ENCODE results near the gene LMF1.
"Not testable (repeated sequence)": the region's sequence is repeated elsewhere in the genome, so short reads cannot be mapped to it uniquely, and the experiment has no call there.

Gene LMF1

GRCh38 chr16:950733-951573, 19.8 kb downstream of the LMF1 start:
- DNase-seq (ENCODE audit: low read depth, low spot score): not testable (repeated sequence)

DNA sequence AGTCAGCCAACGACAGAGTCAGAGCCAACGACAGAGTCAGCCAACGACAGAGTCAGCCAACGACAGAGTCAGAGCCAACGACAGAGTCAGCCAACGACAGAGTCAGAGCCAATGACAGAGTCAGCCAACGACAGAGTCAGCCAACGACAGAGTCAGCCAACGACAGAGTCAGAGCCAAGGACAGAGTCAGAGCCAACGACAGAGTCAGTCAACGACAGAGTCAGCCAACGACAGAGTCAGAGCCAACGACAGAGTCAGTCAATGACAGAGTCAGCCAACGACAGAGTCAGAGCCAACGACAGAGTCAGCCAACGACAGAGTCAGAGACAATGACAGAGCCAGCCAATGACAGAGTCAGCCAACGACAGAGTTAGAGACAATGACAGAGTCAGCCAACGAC, 22.0 kb downstream of the LMF1 start:
- DNase-seq (ENCODE audit: low read depth, low spot score): not testable (repeated sequence)

- DNase-seq (ENCODE audit: low read depth, low spot score): not testable (repeated sequence)
Measured at GRCh38 chr16:947922-948303, 22.9 kb downstream of the LMF1 start.

GRCh38 chr16:947255-947921, 23.4 kb downstream of the LMF1 start:
- DNase-seq (ENCODE audit: low read depth, low spot score): no peak

- peak; percentile 51 for DNase-seq (ENCODE audit: low read depth, low spot score)
Measured at GRCh38 chr16:946048-946395, 24.8 kb downstream of the LMF1 start.

DNA sequence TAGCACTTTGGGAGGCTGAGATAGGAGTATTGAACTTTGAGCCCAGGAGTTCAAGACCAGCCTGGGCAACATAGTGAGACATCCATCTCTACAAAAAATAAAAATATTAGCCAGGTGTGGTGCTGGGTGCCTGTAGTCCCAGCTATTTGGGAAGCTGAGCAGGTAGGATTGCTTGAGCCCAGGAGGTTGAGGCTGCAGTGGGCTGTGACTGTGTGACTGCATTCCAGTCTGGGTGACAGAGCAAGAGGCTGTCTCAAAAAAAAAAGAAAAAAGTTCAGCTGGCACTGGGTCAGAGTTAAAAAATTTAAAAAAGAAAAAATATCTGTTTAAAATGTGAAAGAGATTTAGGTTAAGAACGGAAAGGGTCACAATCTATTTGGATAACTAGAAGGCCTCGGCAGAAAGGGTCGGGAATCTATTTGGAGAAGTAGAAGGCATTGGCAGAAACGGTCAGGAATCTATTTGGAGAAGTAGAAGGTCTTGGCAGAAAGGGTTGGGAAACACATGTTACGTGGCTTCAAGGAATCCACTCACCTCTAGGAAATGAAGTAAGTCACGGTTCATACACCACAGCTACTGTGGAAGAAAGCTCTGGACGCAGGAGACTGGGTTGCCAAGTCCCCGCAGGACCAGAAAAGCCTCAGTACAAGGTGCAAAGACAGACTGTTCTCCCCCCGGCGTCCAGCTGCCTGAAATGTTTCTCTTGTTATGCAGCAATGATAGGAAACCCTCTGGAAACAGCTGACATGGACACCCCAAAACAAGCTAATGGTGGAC, 25.3 kb downstream of the LMF1 start:
- DNase-seq (ENCODE audit: low read depth, low spot score): peak; percentile 23

DNA sequence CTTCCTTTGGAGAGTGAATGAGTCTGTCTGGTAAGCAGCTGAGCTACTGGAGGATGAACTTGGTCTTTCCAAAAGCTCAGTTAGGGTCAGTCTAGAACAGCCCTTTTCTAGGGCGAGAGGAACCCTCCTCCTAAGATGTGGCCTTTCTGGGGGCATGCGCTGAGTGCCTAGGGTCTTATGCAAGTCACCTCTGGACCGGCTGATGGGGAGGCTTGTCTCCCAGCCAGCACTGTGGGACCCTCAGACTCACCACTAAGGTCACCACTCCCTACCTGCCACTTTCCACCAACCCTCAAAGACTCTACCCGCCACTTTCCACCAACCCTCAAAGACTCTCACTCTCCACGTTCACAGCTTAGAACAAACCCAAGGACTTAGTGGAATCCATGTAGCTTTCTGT, 26.8 kb downstream of the LMF1 start:
- DNase-seq (ENCODE audit: low read depth, low spot score): no peak

- no peak for DNase-seq (ENCODE audit: low read depth, low spot score)
Measured at GRCh38 chr16:942436-943060, 28.2 kb downstream of the LMF1 start.

- no peak for DNase-seq (ENCODE audit: low read depth, low spot score)
Measured at GRCh38 chr16:939941-940340, 30.8 kb downstream of the LMF1 start.

GRCh38 chr16:939311-939710, 31.5 kb downstream of the LMF1 start:
- DNase-seq (ENCODE audit: low read depth, low spot score): no peak

DNA sequence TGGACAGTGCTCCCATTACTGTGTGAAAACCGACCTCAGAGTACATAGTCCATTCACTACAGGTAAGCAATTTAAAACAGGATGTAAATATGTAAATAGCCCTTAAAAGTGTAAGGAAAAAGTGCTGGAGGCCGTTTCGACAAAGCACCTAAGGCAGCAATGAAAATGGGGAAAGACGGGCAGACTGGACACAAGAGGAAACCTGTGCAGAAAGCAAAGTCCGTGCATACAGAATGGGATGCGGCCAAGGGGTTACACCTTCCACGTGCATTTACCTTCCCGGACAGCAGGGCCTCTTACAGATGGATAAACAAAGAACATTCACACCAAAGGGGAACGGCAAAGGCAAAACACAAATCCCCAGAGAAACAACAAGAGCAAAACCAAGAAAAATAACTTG, 32.0 kb downstream of the LMF1 start:
- DNase-seq (ENCODE audit: low read depth, low spot score): no peak

DNA sequence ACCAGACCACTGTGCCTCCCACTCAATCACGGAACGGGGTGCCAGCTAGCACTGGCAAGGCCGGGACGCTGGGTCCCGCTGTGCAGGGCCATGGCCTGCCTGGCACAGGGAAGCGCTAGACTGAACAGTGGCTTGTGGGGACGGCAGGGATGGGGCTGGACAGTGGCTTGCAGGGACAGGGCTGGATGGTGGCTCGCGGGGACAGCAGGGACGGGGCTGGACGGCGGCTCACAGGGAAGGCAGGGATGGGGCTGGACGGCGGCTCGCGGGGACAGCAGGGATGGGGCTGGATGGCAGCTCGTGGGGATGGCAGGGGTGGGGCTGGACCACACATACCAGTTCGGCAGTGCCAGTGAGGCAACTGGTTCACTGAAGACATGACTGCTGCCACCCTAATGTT, 32.6 kb downstream of the LMF1 start:
- DNase-seq (ENCODE audit: low read depth, low spot score): no peak

DNA sequence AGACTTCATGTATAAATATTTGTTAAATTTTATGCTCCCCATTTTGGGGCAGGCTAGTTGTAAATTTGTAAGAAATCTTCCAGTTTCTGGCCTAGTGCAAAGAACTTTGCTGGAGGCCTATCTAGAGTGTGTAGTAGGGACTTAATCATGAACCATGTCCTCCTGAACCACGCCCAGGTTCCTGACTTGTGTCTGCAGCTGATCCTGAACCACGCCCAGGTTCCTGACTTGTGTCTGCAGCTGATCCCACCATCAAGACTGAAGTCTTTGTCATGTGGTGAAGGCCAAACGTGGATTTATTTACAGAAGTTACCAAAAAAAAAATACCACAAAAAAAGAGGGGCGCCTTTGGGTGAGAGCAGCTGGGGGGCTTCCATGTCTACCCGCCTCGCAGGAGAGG, 33.1 kb downstream of the LMF1 start:
- DNase-seq (ENCODE audit: low read depth, low spot score): no peak

- no peak for DNase-seq (ENCODE audit: low read depth, low spot score)
Measured at GRCh38 chr16:937311-937710, 33.5 kb downstream of the LMF1 start.

GRCh38 chr16:935684-936083, 35.1 kb downstream of the LMF1 start:
- DNase-seq (ENCODE audit: low read depth, low spot score): no peak

DNA sequence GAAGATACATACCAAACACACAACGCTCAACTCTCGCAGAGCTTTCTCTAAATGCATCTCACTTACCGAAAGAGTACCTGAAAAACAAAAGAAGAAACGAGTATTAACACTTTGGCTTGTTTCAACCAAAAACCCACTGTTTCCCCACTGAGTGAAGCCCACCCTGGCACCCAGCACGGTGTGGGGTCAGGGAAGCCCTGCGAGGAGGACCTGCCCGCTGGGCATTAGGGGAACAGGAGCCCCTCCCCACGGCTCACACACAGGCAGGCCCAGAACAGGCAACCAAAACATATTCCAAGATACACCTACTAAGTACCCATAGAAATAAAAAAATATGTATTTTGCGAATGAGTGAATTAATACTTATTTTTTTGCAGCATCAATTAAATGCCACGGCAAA, 36.6 kb downstream of the LMF1 start:
- no peak for DNase-seq (ENCODE audit: low read depth, low spot score)

GRCh38 chr16:933581-933980, 37.2 kb downstream of the LMF1 start:
- DNase-seq (ENCODE audit: low read depth, low spot score): no peak

GRCh38 chr16:932831-933330, 37.9 kb downstream of the LMF1 start:
- no peak for DNase-seq (ENCODE audit: low read depth, low spot score)

DNA sequence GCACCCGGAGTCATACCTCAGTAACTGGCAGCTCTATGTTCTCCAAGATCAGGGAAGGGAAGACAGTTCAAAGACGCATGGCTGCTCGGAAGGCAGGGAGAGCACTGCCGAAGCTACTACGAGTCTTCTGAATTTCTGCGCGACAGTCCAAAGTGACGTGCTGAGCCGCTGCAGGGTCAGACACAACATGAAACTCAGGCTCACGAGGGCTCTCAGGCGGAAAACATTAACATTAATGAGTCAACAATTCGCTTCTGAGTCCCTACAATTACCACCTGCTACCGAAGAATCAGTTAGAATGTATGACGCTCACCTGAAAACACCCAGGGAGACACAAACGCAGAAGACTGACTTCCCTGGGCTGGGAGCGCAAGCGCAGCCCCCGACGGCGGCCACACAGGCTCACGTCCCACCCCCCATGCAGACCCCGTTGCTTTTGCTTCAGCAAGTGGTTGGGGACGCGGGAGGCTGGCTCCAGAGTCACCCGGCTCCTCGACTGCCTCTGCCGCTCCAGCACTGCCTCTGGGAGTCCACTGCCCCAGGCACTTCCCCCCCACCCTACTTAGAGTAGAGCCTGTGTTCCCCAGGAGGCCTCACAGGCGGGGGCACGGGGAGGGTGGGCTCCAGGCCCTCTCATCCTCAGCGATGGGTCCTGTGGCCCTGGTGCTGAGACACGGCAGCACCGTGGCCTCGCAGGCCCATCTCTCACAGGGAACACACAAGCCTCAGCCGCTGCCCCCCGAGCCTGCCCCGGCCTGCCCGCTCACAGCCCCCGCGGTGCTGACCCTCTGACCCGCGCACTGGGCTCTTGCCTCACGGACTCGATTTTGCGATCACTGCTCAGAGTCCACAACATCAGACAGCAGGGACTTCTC, 38.9 kb downstream of the LMF1 start:
- no peak for DNase-seq (ENCODE audit: low read depth, low spot score)

DNA sequence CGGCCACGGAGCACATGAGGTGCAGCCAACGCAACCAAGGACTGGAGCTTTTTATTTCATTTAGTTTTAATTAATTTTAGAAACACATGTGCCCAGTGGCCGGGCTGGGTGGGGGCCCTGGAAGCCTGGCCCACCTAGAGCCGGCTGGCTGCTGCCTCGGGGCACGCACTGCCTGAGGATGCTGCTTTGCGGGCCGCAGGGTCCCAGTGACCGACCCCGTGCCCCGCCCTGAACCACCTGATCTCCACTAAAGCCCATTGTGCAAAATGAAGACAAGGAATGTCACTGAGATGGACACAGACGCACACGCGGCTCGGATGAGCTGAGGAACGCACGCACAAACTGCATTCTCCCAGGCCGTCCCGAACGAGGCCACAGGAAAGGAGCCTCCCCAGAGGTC, 39.6 kb downstream of the LMF1 start:
- no peak for DNase-seq (ENCODE audit: low read depth, low spot score)

GRCh38 chr16:930511-930910, 40.3 kb downstream of the LMF1 start:
- DNase-seq (ENCODE audit: low read depth, low spot score): no peak

Measured in astrocyte of the hippocampus (primary cell).